Activated T-cell treated with anti-CD3 and anti-CD28 coated beads for 4 hours (primary cell): ENCODE measurements around the gene ATP9B.
"Not testable (repeated sequence)": the region's sequence is repeated elsewhere in the genome, so short reads cannot be mapped to it uniquely, and the experiment has no call there.

ENCODE experiments used
- DNase-seq: peaks from one replicate; pipeline ENCODE4 v3.0.0-alpha.2; 2020

The ATP9B gene

GRCh38 chr18:79250301-79250981 lies 181.2 kb downstream of the ATP9B start:
- DNase-seq = no peak

- DNase-seq = no peak
Measured at GRCh38 chr18:79251021-79251420, 181.8 kb downstream of the ATP9B start.

- no peak for DNase-seq
Measured at GRCh38 chr18:79252904-79253633, 183.9 kb downstream of the ATP9B start.

GRCh38 chr18:79257480-79257879 lies 188.3 kb downstream of the ATP9B start:
- DNase-seq = no peak

- DNase-seq = no peak
Measured at GRCh38 chr18:79258447-79258846, 189.3 kb downstream of the ATP9B start.

- DNase-seq = no peak
Measured at GRCh38 chr18:79259218-79259617, 190.0 kb downstream of the ATP9B start.

- no peak for DNase-seq
Measured at GRCh38 chr18:79260023-79260422, 190.8 kb downstream of the ATP9B start.

GRCh38 chr18:79260510-79260909 lies 191.3 kb downstream of the ATP9B start:
- DNase-seq = no peak

GRCh38 chr18:79265068-79265467 lies 195.9 kb downstream of the ATP9B start:
- DNase-seq = not testable (repeated sequence)

- not testable (repeated sequence) for DNase-seq
Measured at GRCh38 chr18:79271812-79272211, 202.6 kb downstream of the ATP9B start.

GRCh38 chr18:79272916-79273315 lies 203.7 kb downstream of the ATP9B start:
- DNase-seq = no peak

- no peak for DNase-seq
Measured at GRCh38 chr18:79274823-79275222, 205.6 kb downstream of the ATP9B start.

- DNase-seq = no peak
Measured at GRCh38 chr18:79275461-79275860, 206.3 kb downstream of the ATP9B start.

- no peak for DNase-seq
Measured at GRCh38 chr18:79275992-79276391, 206.8 kb downstream of the ATP9B start.

GRCh38 chr18:79278896-79279295 lies 209.7 kb downstream of the ATP9B start:
- no peak for DNase-seq

- no peak for DNase-seq
Measured at GRCh38 chr18:79283131-79283810, 214.1 kb downstream of the ATP9B start.

GRCh38 chr18:79283929-79284328 lies 214.7 kb downstream of the ATP9B start:
- no peak for DNase-seq

GRCh38 chr18:79285191-79285590 lies 216.0 kb downstream of the ATP9B start:
- not testable (repeated sequence) for DNase-seq

- not testable (repeated sequence) for DNase-seq
Measured at GRCh38 chr18:79290409-79290808, 221.2 kb downstream of the ATP9B start.

- no peak for DNase-seq
Measured at GRCh38 chr18:79290876-79291275, 221.7 kb downstream of the ATP9B start.

- no peak for DNase-seq
Measured at GRCh38 chr18:79294235-79294634, 225.0 kb downstream of the ATP9B start.

GRCh38 chr18:79299272-79299671 lies 230.1 kb downstream of the ATP9B start:
- no peak for DNase-seq

GRCh38 chr18:79299711-79300110 lies 230.5 kb downstream of the ATP9B start:
- DNase-seq = no peak

- no peak for DNase-seq
Measured at GRCh38 chr18:79300413-79300812, 231.2 kb downstream of the ATP9B start.
